Adrenal gland (tissue), 12 donors: ENCODE data around the gene MYO18B. TPM values are rescaled to one million over a fixed set of nuclear protein-coding genes. Genes with fewer than 3 reads are reported as not detected.

Experiments used
- DNase-seq, 7 donors: peaks; one replicate each; pipeline ENCODE4 v3.0.0-alpha.2; 2019 to 2020
- H3K27ac ChIP-seq, 5 donors: fragments of 200-600 bp; sonication (generic) in 4 of 5; 1 replicate in 3 of 5; 2 replicates in 2 of 5; pipeline versions ENCODE4 v1.5.1 to v1.8.0; 2016 to 2020; ENCODE audit warnings: mild to moderate bottlenecking in 1 of 5
- H3K27me3 ChIP-seq: fragments of 200-600 bp; 2 replicates; pipeline ENCODE4 v1.8.0; 2021
- H3K36me3 ChIP-seq, 2 donors: fragments of 200-600 bp; replicated peaks in 1 of 2; 1 replicate in 1 of 2; 2 replicates in 1 of 2; pipeline versions ENCODE4 v1.5.1 to v1.8.0; 2018 to 2022
- H3K4me1 ChIP-seq, 2 donors: fragments of 200-600 bp; replicated peaks in 1 of 2; 1 replicate in 1 of 2; 2 replicates in 1 of 2; pipeline versions ENCODE4 v1.5.1 to v1.8.0; 2018 to 2021
- H3K4me3 ChIP-seq, 4 donors: fragments of 200-600 bp; sonication (generic) in 3 of 4; one replicate each; pipeline ENCODE4 v1.5.1; 2016 to 2018
- H3K9me3 ChIP-seq, 3 donors: fragments of 200-600 bp; sonication (generic) in 1 of 3; replicated peaks in 1 of 3; 1 replicate in 2 of 3; 2 replicates in 1 of 3; pipeline versions ENCODE4 v1.5.1 to v1.8.0; 2016 to 2021
- POLR2A ChIP-seq, 2 donors: fragments of 450-650 bp; IDR thresholded peaks; one replicate each; pipeline ENCODE4 v1.6.1; 2017; ENCODE audit warnings: antibody characterized with exemption in 2 of 2, mild to moderate bottlenecking in 2 of 2, moderate library complexity in 1 of 2
- WGBS, 4 donors: extraction: QIAGEN DNeasy Blood & Tissue Kit in 2 of 4; methylation state at CpG; one replicate each; pipeline versions ENCODE4 v1.1.5 to v1.1.7; 2013 to 2017; 5-methylcytosine and 5-hydroxymethylcytosine counted together
- intact Hi-C, 2 donors: fragments of 100-400 bp; cut with DNase I; formaldehyde crosslinking; loops; one replicate each; pipeline versions ENCODE4 v1.14.1 to v1.15.0; 2022 to 2023
- polyA plus RNA-seq, 3 donors: library from polyadenylated mRNA; stranded (reverse); fragments of 200-250 nt in 2 of 3; fragments of 350-450 nt in 1 of 3; fragmentation: Illumina TruSeq in 1 of 3; extraction: RNeasy Lipid Tissue Mini Kit (QIAGEN cat#74804) in 1 of 3; gene quantifications; one replicate each; pipeline ENCODE4 v1.2.3, GENCODE V29; 2013 to 2014
- total RNA-seq, 9 donors: library from RNA; depleted of rRNA in 4 of 9; stranded (reverse); fragments of >200 nt in 4 of 9; fragments of 120-200 nt in 1 of 9; fragmentation: NEBNext Ultra II Directional in 1 of 9; extraction: Animal tissue kit (Norgen Biotek cat#: 25700) in 1 of 9; gene quantifications; one replicate each; pipeline versions ENCODE4 v1.1.0 to v1.2.4, GENCODE V29; 2013 to 2023
- TF ChIP-seq, protein P1 (sequence below), 6 experiments: fragments of 450-650 bp in 4 of 6; fragments of 200-600 bp in 2 of 6; sonication (generic) in 1 of 6; IDR thresholded peaks; 1 replicate in 5 of 6; 2 replicates in 1 of 6; pipeline versions ENCODE4 v1.5.1 to v1.8.0; 2016 to 2021; ENCODE audit warnings: antibody characterized with exemption in 6 of 6, mild to moderate bottlenecking in 2 of 6, moderate library complexity in 1 of 6
- donor health status: healthy with polysubstance abuse.
- donor health status: Bipolar disorder and iron deficiency.
- donor health status: DM: yes; HTN: yes; CAD: no.
- donor health status: DM: no; HTN: no; CAD: no.
- donor health status: DM: no; HTN: no; CAD: no.
- donor health status: DM: yes; HTN: yes; CAD: no.

MYO18B gene
- total and polyA plus RNA-seq, 12 donors, result 0.08 to 1.1 (median 0.18) TPM

DNA sequence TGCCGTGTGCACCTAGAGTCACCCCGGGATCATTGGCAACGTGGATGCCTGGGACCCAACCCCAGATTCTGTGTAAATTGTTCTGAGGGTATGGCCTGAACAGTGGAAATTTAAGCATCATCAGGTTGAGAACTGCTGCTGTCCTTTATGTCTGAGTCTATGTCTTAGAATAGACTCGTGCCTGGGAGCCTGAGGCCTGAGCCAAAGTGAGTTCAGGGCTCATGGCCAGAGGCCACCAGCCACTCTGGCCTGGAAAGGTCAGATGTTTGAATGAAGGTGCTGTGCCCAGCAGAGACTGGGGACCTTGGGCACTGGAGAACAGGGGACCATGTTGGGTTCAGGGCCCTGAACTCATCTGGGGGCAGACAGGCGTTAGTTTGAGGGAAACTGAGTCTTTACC lies 91.1 kb downstream of the MYO18B start:
- Histone ChIP-seq H3K4me3 (no peak overlapping the region), H3K27me3 (no peaks in the 10 kb centered on the region), H3K9me3 (no peaks in the 10 kb centered on the region), H3K4me1 (no peaks in the 10 kb centered on the region), H3K36me3 (no peaks in the 10 kb centered on the region), H3K27ac (no peak overlapping the region)
- TF ChIP-seq, protein P1, sequence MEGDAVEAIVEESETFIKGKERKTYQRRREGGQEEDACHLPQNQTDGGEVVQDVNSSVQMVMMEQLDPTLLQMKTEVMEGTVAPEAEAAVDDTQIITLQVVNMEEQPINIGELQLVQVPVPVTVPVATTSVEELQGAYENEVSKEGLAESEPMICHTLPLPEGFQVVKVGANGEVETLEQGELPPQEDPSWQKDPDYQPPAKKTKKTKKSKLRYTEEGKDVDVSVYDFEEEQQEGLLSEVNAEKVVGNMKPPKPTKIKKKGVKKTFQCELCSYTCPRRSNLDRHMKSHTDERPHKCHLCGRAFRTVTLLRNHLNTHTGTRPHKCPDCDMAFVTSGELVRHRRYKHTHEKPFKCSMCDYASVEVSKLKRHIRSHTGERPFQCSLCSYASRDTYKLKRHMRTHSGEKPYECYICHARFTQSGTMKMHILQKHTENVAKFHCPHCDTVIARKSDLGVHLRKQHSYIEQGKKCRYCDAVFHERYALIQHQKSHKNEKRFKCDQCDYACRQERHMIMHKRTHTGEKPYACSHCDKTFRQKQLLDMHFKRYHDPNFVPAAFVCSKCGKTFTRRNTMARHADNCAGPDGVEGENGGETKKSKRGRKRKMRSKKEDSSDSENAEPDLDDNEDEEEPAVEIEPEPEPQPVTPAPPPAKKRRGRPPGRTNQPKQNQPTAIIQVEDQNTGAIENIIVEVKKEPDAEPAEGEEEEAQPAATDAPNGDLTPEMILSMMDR (IDR thresholded peaks at IDR 0.05), result no peak
- TF ChIP-seq POLR2A (IDR thresholded peaks at IDR 0.05), result no peak
- intact Hi-C loops, result no loop called here
- 80 to 81% (median 81%) methylated on average over 5 of the region's 5 CpGs for WGBS, 4 donors
- DNase-seq, result no peak

DNA sequence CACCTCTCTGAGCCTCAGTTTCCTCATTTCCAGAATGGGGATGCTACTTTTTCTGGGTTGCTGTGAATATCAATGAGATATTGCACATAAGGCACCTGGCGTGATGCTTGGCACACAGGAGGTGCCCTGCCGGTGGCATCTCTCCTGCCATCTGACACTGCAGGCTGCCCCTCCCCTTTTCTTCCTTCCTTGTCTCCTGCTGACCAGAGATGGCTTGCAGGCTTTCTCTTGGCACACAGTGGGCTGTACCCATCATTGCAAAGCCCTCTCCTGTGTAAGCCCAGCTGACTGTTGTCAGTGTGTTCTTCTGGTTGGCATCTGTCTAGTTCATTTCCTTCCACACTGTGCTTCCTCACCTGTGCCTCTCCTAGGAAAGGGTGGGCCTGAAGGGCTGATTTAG lies 91.7 kb downstream of the MYO18B start:
- intact Hi-C loops, result no loop called here

DNA sequence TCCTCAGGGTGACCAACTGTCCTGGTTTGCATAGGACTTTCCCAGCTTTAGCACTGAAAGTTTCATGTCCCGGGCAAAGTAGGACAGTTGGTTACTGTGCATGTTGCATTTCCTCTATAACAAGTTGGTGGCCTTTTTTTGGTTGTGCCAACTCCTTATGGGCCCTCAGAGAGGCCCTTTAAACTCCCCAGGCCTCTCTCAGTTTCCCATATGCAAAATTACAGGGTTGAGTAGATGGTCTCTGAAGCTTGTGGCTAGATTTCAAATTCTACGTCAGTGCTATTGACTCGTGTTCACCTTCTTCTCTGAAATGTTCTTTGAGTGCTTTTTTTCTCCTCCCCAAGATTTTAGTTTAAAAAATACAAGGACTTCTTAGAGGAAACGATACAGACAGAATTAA lies 92.5 kb downstream of the MYO18B start:
- H3K27ac ChIP-seq, result no peak overlapping the region
- H3K4me3 ChIP-seq, result no peak overlapping the region
- 77 to 84% (median 79%) methylated on average over 4 of the region's 4 CpGs for WGBS, 4 donors
- H3K4me1 ChIP-seq, result no peaks in the 10 kb centered on the region
- DNase-seq, result no peak
- intact Hi-C loops, result no loop called here
- H3K9me3 ChIP-seq, result no peaks in the 10 kb centered on the region
- H3K36me3 ChIP-seq, result no peaks in the 10 kb centered on the region
- TF ChIP-seq, protein P1 (IDR thresholded peaks at IDR 0.05), result no peak
- no peak for TF ChIP-seq POLR2A (IDR thresholded peaks at IDR 0.05)
- no peaks in the 10 kb centered on the region for H3K27me3 ChIP-seq

More for the DNA sequence above, 91.7 kb downstream of the MYO18B start:
- no peak for DNase-seq
- no peaks in the 10 kb centered on the region for H3K36me3 ChIP-seq
- no peak overlapping the region for H3K4me3 ChIP-seq
- H3K4me1 ChIP-seq, result no peaks in the 10 kb centered on the region
- no peak overlapping the region for H3K27ac ChIP-seq
- H3K27me3 ChIP-seq, result no peaks in the 10 kb centered on the region
- WGBS, 4 donors, result 80 to 97% (median 93%) methylated on average over 1 to 2 of the region's 2 CpGs
- H3K9me3 ChIP-seq, result no peaks in the 10 kb centered on the region
- TF ChIP-seq POLR2A (IDR thresholded peaks at IDR 0.05), result no peak
- TF ChIP-seq, protein P1 (IDR thresholded peaks at IDR 0.05), result no peak

DNA sequence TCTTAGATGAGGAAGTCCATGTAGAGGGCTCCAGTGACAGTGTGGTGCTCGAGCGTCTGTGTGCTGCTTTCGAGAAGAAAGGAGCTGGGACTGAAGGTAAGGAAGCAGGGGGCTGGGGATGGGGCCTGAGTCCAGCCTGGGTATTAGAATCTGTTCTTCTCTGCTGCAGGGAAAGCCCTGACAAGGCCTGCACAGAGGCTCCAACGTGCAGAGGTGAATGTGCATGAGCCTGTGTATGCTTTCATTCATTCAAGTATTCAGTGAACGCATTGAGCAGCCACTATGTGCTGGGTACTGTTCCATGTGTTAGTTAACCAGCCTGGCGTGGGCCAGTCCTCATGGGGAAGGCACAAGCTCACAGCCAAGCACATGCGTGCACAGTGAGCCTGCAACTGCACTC lies 93.4 kb downstream of the MYO18B start:
- Histone ChIP-seq H3K4me3 (no peak overlapping the region), H3K27me3 (no peaks in the 10 kb centered on the region), H3K27ac (no peak overlapping the region), H3K36me3 (no peaks in the 10 kb centered on the region), H3K9me3 (no peaks in the 10 kb centered on the region), H3K4me1 (no peaks in the 10 kb centered on the region)
- intact Hi-C loops, result no loop called here
- no peak for TF ChIP-seq POLR2A (IDR thresholded peaks at IDR 0.05)
- TF ChIP-seq, protein P1 (IDR thresholded peaks at IDR 0.05), result no peak
- DNase-seq, result no peak
- 60 to 80% (median 75%) methylated on average over 7 of the region's 7 CpGs for WGBS, 4 donors
